ENCODE results near the gene C1QTNF6.

C1QTNF6 gene

GRCh38 chr22:37167981-37168647 lies 19.9 kb downstream of the C1QTNF6 start:
- in situ Hi-C loops (cut with MboI; ENCODE audit: low pct_unique_long_range_greater_than_20kb, low sequenced_read_pairs), result no loop called here

GRCh38 chr22:37167176-37167980 lies 20.7 kb downstream of the C1QTNF6 start:
- DNase-seq, result no peak
- in situ Hi-C loops (cut with MboI; ENCODE audit: low pct_unique_long_range_greater_than_20kb, low sequenced_read_pairs), result no loop called here

More at GRCh38 chr22:37167981-37168647, 19.9 kb downstream of the C1QTNF6 start:
- DNase-seq, result no peak

- in situ Hi-C loops (cut with MboI; ENCODE audit: low pct_unique_long_range_greater_than_20kb, low sequenced_read_pairs), result no loop called here
- DNase-seq, result peak; percentile 90
Observed at GRCh38 chr22:37166675-37167066, 21.4 kb downstream of the C1QTNF6 start.

GRCh38 chr22:37165940-37166674 lies 21.9 kb downstream of the C1QTNF6 start:
- in situ Hi-C loops (cut with MboI; ENCODE audit: low pct_unique_long_range_greater_than_20kb, low sequenced_read_pairs), result no loop called here
- no peak for DNase-seq

GRCh38 chr22:37165066-37165465 lies 23.0 kb downstream of the C1QTNF6 start:
- in situ Hi-C loops (cut with MboI; ENCODE audit: low pct_unique_long_range_greater_than_20kb, low sequenced_read_pairs), result no loop called here
- DNase-seq, result no peak

GRCh38 chr22:37164505-37164887 lies 23.6 kb downstream of the C1QTNF6 start:
- no peak for DNase-seq
- in situ Hi-C loops (cut with MboI; ENCODE audit: low pct_unique_long_range_greater_than_20kb, low sequenced_read_pairs), result no loop called here

- in situ Hi-C loops (cut with MboI; ENCODE audit: low pct_unique_long_range_greater_than_20kb, low sequenced_read_pairs), result no loop called here
- DNase-seq, result no peak
Observed at GRCh38 chr22:37163575-37164504, 24.2 kb downstream of the C1QTNF6 start.

- in situ Hi-C loops (cut with MboI; ENCODE audit: low pct_unique_long_range_greater_than_20kb, low sequenced_read_pairs), result no loop called here
- no peak for DNase-seq
Observed at GRCh38 chr22:37163096-37163489, 25.0 kb downstream of the C1QTNF6 start.

GRCh38 chr22:37162221-37163095 lies 25.6 kb downstream of the C1QTNF6 start:
- in situ Hi-C loops (cut with MboI; ENCODE audit: low pct_unique_long_range_greater_than_20kb, low sequenced_read_pairs), result no loop called here
- no peak for DNase-seq

GRCh38 chr22:37161443-37161842 lies 26.6 kb downstream of the C1QTNF6 start:
- peak; percentile 18 for DNase-seq
- in situ Hi-C loops (cut with MboI; ENCODE audit: low pct_unique_long_range_greater_than_20kb, low sequenced_read_pairs), result no loop called here

- in situ Hi-C loops (cut with MboI; ENCODE audit: low pct_unique_long_range_greater_than_20kb, low sequenced_read_pairs), result no loop called here
- no peak for DNase-seq
Observed at GRCh38 chr22:37160027-37160426, 28.0 kb downstream of the C1QTNF6 start.

- DNase-seq, result no peak
- in situ Hi-C loops (cut with MboI; ENCODE audit: low pct_unique_long_range_greater_than_20kb, low sequenced_read_pairs), result no loop called here
Observed at GRCh38 chr22:37158963-37159290, 29.1 kb downstream of the C1QTNF6 start.

GRCh38 chr22:37157516-37158285 lies 30.3 kb downstream of the C1QTNF6 start:
- in situ Hi-C loops (cut with MboI; ENCODE audit: low pct_unique_long_range_greater_than_20kb, low sequenced_read_pairs), result no loop called here
- no peak for DNase-seq

GRCh38 chr22:37156686-37157435 lies 31.2 kb downstream of the C1QTNF6 start:
- in situ Hi-C loops (cut with MboI; ENCODE audit: low pct_unique_long_range_greater_than_20kb, low sequenced_read_pairs), result no loop called here

GRCh38 chr22:37155971-37156370 lies 32.1 kb downstream of the C1QTNF6 start:
- no peak for DNase-seq
- in situ Hi-C loops (cut with MboI; ENCODE audit: low pct_unique_long_range_greater_than_20kb, low sequenced_read_pairs), result no loop called here

More at GRCh38 chr22:37156686-37157435, 31.2 kb downstream of the C1QTNF6 start:
- DNase-seq, result no peak

GRCh38 chr22:37154925-37155712 lies 32.9 kb downstream of the C1QTNF6 start:
- in situ Hi-C loops (cut with MboI; ENCODE audit: low pct_unique_long_range_greater_than_20kb, low sequenced_read_pairs), result no loop called here
- DNase-seq, result no peak
